HG03025 (cell line): ENCODE results near the gene DNAI1.
"Not testable (repeated sequence)": the region's sequence is repeated elsewhere in the genome, so short reads cannot be mapped to it uniquely, and the experiment has no call there.

Source experiments
- ATAC-seq: cut with Tn5 transposase; IDR thresholded peaks from one replicate; pipeline ENCODE4 v1.9.1; 2021; ENCODE audit warnings: mild to moderate bottlenecking, moderate library complexity; ENCODE audit not compliant: unreplicated experiment, low FRiP score

DNAI1 gene

GRCh38 chr9:34532041-34532440 is 73.4 kb downstream of the DNAI1 start:
- not testable (repeated sequence) for ATAC-seq

- ATAC-seq = no peak
These were observed 78.1 kb downstream of the DNAI1 start for GRCh38 chr9:34536685-34537084.

GRCh38 chr9:34540827-34541226 is 82.2 kb downstream of the DNAI1 start:
- no peak for ATAC-seq

DNA sequence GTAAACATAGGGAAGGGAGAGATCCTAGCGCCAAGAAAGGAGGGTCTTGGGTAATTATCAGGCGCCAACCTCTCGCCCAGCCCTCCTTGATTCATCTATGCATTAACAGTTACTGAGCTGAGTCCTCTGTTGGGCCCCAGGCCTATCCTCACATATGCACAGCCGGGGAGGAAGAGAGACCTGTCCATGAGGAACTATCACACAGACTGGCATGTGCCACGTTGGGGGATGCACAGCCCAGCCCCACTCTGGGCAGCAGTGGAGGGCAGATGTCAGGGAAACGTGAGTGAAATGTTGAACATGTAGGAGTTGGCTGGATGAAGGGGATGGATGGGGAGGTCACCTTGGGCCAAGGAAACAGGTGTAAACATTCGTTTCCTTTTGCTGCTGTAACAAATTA is 82.9 kb downstream of the DNAI1 start:
- no peak for ATAC-seq

DNA sequence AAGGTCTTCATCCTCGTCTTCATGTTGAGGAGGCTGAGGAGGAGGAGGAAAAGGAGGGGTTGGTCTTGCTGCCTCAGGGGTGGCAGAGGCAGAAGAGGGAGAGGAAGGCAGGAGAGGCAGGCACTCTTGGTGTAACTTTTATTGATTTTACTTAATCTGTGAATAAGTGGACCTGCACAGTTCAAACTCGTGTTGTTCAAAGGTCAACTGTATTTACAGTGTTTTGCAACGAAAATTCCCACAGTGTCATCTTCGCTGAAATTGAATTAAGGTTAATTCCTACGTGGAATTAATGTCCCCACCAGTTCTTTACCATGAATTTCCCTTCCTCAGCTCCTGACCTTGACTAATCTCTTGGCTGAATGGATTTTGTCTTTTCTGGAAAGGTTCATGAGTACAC is 85.4 kb downstream of the DNAI1 start:
- ATAC-seq = no peak

- ATAC-seq = no peak
These were observed 86.9 kb downstream of the DNAI1 start for GRCh38 chr9:34545497-34545896.

DNA sequence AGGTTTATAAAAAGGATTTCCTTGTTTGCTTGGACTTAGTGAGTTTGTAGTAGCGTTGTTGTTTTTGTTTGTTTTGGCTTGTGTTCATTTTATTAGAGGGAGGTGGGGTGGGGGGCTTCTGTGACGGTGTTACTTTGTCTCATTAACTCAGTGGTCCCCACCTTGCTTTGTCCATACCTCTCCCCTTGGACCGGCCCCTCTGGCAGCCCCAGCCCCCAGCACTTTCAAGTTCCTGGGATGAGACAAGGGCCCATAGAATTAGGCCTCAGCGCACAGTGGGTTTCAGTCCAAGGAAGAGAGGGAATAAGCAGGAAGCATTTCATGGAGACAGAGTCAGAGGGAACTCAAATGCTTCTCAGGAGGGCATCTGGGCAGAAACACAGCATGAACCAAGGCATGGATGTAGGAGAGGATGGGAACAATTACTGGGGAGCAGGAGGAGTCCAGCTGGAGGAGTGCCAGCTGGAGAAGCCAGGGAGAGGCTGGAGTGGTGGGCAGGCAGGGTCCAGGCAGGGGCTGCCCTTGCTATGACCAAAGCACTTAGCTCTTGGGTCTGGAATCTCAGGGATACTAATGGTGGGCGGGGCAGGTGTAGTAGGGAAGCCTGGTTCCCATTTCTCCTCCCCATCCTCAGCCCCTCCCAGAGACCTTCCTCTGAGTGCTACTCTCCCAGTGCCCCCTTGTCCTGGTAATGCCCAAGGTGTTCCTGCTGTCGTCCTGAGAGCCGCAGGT is 87.7 kb downstream of the DNAI1 start:
- ATAC-seq = no peak

DNA sequence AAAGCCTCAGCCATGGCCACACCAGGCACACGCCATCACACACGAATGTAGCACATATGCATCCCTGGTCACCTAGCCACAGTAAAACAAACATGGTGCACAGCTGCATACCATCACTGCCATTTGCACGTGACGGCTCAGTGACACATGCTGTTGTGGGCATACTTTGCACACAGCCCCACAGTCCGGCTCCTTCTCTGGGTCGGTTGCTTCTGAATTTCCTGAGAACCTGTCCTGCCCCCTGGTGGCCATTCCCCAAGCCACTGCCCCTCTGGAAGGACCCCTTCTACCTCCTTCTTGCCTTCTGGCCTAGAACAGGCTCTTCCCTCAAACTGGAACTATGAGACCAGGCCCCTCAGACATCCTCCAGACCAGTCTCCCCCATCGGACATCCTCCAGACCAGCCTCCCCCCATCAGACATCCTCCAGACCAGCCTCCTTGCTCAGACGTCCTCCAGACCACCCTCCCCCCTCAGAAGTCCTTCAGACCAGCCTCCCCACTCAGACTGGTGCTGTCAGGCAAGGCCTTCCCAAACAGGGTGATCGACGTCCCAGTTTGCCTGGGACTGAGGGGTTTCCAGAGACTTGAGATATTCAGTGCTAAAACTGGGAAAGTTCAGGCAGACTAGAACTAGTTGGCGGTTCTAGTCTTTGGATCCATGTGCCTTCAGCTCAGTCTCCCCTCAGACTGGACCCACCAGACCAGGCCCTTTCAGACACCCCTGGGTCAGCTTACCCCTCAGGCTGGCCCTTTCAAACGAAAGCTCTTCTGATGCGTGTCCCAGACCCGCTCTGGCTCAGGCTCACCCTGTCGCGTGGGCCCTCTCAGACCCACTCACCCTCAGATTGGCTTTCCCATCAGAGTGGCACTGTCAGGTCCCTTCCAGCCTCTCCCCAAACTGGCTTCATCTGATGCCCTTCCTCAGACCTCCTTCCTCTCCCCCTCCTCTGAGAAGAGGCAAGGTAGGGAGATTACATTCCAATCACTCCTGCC is 88.5 kb downstream of the DNAI1 start:
- no peak for ATAC-seq

- ATAC-seq = no peak
These were observed 89.5 kb downstream of the DNAI1 start for GRCh38 chr9:34547960-34548611.

GRCh38 chr9:34549407-34549732 is 90.8 kb downstream of the DNAI1 start:
- no peak for ATAC-seq

- no peak for ATAC-seq
These were observed 91.5 kb downstream of the DNAI1 start for GRCh38 chr9:34550016-34550680.

- no peak for ATAC-seq
These were observed 92.2 kb downstream of the DNAI1 start for GRCh38 chr9:34550681-34551270.

DNA sequence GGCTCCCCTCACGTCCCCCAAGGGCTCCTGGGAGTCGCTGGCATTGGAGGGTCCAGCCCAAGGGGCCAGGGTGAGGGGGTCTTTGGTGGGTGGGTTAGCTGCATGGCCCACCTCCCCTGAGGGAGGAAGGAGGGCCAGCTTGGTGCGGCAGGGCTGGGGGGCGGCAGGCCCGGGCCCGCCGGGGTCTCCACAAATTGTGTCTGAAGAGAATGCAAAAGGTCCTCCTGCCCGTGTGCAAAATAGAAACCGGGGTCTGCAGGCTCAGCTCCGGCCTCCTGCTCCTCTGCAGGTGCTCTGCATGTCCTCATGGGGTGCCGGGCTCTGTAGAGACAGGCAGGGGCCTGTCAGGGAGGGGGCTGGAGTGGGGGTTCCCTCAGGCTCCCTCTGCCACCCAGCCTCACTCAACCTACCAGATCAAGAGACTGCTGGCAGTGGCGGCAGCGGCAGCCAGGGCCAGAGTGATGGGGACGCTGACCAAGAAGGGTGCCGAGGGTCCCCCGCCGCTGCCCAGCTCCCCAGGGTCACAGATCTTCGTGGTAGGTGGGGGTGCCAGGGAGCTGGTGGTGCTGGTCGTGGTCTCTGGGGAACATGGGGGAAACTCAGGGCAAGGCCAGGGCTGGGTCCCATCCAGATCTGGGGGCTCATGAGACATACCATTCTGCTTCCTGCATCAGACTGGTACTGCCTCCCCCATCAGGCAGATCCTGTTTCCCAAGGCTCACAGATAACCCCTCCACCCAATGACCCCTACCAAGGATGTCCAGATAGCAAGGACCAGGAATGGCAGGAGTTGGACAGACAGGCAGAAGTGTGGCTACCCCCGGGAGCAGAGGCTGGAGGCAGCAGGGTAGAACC is 93.4 kb downstream of the DNAI1 start:
- ATAC-seq = no peak

GRCh38 chr9:34552606-34552981 is 94.0 kb downstream of the DNAI1 start:
- ATAC-seq = no peak

DNA sequence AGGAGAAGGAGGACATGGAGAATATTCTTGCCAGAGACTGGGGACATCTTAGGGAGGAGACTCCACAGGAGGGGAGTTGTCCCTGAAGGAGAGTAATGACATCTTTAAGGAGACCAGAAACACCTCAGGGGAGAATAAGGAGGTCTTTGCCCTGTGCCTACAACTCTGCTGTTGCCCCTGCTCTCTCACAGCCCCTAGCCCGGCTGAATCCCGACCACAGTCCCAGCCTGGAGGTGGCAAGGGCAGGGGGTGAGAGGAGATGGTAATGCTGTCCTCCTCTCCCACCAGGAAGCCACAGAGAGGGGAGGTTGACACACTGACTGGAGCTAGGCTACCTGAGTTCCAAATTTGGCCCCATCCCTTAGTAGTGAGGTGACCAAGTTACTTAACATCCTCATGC is 94.4 kb downstream of the DNAI1 start:
- no peak for ATAC-seq

GRCh38 chr9:34553511-34554021 is 95.0 kb downstream of the DNAI1 start:
- ATAC-seq = no peak

- no peak for ATAC-seq
These were observed 95.8 kb downstream of the DNAI1 start for GRCh38 chr9:34554211-34555001.

DNA sequence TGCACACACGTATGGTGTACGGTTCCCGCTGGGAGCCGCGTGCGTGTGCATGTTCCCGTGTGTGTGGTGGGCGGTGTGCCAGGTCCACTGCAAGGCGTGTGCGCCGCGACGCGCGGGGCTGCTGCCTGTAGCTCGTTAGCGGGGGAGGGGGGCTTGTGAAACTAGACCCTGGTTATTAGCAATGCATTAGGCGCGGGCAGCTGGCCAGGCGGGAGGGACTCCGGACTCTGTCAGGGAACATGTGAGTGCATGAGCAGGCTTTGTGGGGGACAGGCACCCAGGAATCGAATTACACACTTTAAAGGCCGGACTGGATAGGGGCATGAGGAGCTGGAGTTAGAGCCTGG is 96.4 kb downstream of the DNAI1 start:
- ATAC-seq = no peak

- ATAC-seq = no peak
These were observed 96.9 kb downstream of the DNAI1 start for GRCh38 chr9:34555500-34555899.
